HG02840 (cell line): ENCODE measurements around the gene PBX2.
"Not testable (repeated sequence)": the region's sequence is repeated elsewhere in the genome, so short reads cannot be mapped to it uniquely, and the experiment has no call there.

Experiments
- ATAC-seq: cut with Tn5 transposase; IDR thresholded peaks from one replicate; pipeline ENCODE4 v1.9.1; 2021; ENCODE audit warnings: mild to moderate bottlenecking, moderate library complexity, moderate number of reproducible peaks; ENCODE audit not compliant: unreplicated experiment, low FRiP score

Gene PBX2

GRCh38 chr6:32203426-32204267 is 13.6 kb upstream of the PBX2 start:
- ATAC-seq, result no peak

GRCh38 chr6:32202186-32202585 is 12.2 kb upstream of the PBX2 start:
- ATAC-seq, result no peak

- no peak for ATAC-seq
Observed at GRCh38 chr6:32200711-32201475, 10.9 kb upstream of the PBX2 start.

- no peak for ATAC-seq
Observed at GRCh38 chr6:32198866-32199265, 8.9 kb upstream of the PBX2 start.

GRCh38 chr6:32198345-32198696 is 8.3 kb upstream of the PBX2 start:
- ATAC-seq, result no peak

GRCh38 chr6:32196682-32197616 is 6.9 kb upstream of the PBX2 start:
- no peak for ATAC-seq

- ATAC-seq, result peak; percentile 70
Observed at GRCh38 chr6:32195902-32196681, 6.1 kb upstream of the PBX2 start.

GRCh38 chr6:32195652-32195901 is 5.6 kb upstream of the PBX2 start:
- ATAC-seq, result peak; percentile 73

- ATAC-seq, result no peak
Observed at GRCh38 chr6:32194825-32195651, 5.0 kb upstream of the PBX2 start.

- no peak for ATAC-seq
Observed at GRCh38 chr6:32194388-32194787, 4.4 kb upstream of the PBX2 start.

GRCh38 chr6:32193096-32193495 is 3.1 kb upstream of the PBX2 start:
- not testable (repeated sequence) for ATAC-seq

- ATAC-seq, result no peak
Observed at GRCh38 chr6:32192608-32193039, 2.6 kb upstream of the PBX2 start, which contains the start of gene GPSM3. GPSM3 (minus strand) TSS chr6:32192643; CDS start chr6:32192513, 130 bp downstream.

- no peak for ATAC-seq
Observed at GRCh38 chr6:32191696-32192607, 1.9 kb upstream of the PBX2 start.

- ATAC-seq, result no peak
Observed at GRCh38 chr6:32190911-32191677, 1.1 kb upstream of the PBX2 start.

GRCh38 chr6:32189742-32190053 is 304 bp downstream of the PBX2 start:
- no peak for ATAC-seq

- ATAC-seq, result no peak
Observed at GRCh38 chr6:32189069-32189741, 797 bp downstream of the PBX2 start.
